Measurements from ENCODE around the gene APBB1IP.

GRCh38 chr10:26494018-26494417, 55.9 kb downstream of the APBB1IP start:
- no peak for TF ChIP-seq FOXM1 (IDR thresholded peaks at IDR 0.05; ENCODE audit: borderline replicate concordance, low read depth)
- no peak for TF ChIP-seq MAX (IDR thresholded peaks at IDR 0.05)
- TF ChIP-seq REST (IDR thresholded peaks at IDR 0.05; ENCODE audit: low read depth), result no peak
- TF ChIP-seq ZBTB7A (IDR thresholded peaks at IDR 0.05; ENCODE audit: low read depth), result no peak
- TF ChIP-seq RAD21 (IDR thresholded peaks at IDR 0.05; ENCODE audit: low read depth), result no peak
- TF ChIP-seq EP300 (IDR thresholded peaks at IDR 0.05; ENCODE audit: borderline replicate concordance), result no peak
- no peak for TF ChIP-seq NFIC (IDR thresholded peaks at IDR 0.05)
- TF ChIP-seq USF1 (IDR thresholded peaks at IDR 0.05), result no peak
- no peak for TF ChIP-seq CEBPB (IDR thresholded peaks at IDR 0.05)
